Right lobe of liver (tissue), 6 donors: Measurements from ENCODE around the gene BACH2. TPM values are rescaled to one million over a fixed set of nuclear protein-coding genes. Genes with fewer than 3 reads are reported as not detected.

Experiments used
- ATAC-seq, 4 donors: fragments of 200-7000 bp; cut with Tn5 transposase; one replicate each; pipeline ENCODE4 v1.9.1; 2020; ENCODE audit warnings: mild to moderate bottlenecking in 4 of 4, moderate library complexity in 4 of 4
- DNase-seq, 3 donors: peaks; one replicate each; pipeline ENCODE4 v3.0.0-alpha.2; 2020
- H3K27ac ChIP-seq, 3 donors: fragments of 200-600 bp; one replicate each; pipeline ENCODE4 v1.8.0; 2022
- H3K27me3 ChIP-seq, 2 donors: fragments of 200-600 bp; one replicate each; pipeline ENCODE4 v1.8.0; 2022
- H3K36me3 ChIP-seq, 4 donors: fragments of 200-600 bp; sonication (generic) in 1 of 4; one replicate each; pipeline versions ENCODE4 v1.5.1 to v1.8.0; 2017 to 2022; ENCODE audit warnings: control low read depth in 1 of 4
- H3K4me1 ChIP-seq, 4 donors: fragments of 200-600 bp; sonication (generic) in 1 of 4; one replicate each; pipeline versions ENCODE4 v1.5.1 to v1.8.0; 2017 to 2022; ENCODE audit warnings: control low read depth in 1 of 4
- H3K4me3 ChIP-seq, 3 donors: fragments of 200-600 bp; one replicate each; pipeline ENCODE4 v1.8.0; 2022
- H3K9me3 ChIP-seq, 4 donors: fragments of 200-600 bp; sonication (generic) in 1 of 4; one replicate each; pipeline versions ENCODE4 v1.5.1 to v1.8.0; 2017 to 2022; ENCODE audit warnings: control low read depth in 1 of 4
- CTCF ChIP-seq, 4 donors: fragments of 200-600 bp in 3 of 4; fragments of 450-650 bp in 1 of 4; IDR thresholded peaks; one replicate each; pipeline versions ENCODE4 v1.5.1 to v1.8.0; 2016 to 2022; ENCODE audit warnings: antibody characterized with exemption in 4 of 4, mild to moderate bottlenecking in 2 of 4
- POLR2A ChIP-seq: fragments of 450-650 bp; IDR thresholded peaks from one replicate; pipeline ENCODE4 v1.6.1; 2017; ENCODE audit warnings: antibody characterized with exemption, mild to moderate bottlenecking
- WGBS: methylation state at CpG from one replicate; pipeline ENCODE4 v1.1.6; 2018; ENCODE audit warnings: low coverage, low lambda C conversion rate; ENCODE audit not compliant: insufficient coverage; ENCODE audit errors: missing lambda C conversion rate; 5-methylcytosine and 5-hydroxymethylcytosine counted together
- intact Hi-C, 2 donors: fragments of 100-400 bp; cut with DNase I; formaldehyde crosslinking; loops; one replicate each; pipeline versions ENCODE4 v1.11.2 to v1.14.1; 2022
- total RNA-seq, 6 experiments: library from RNA; depleted of rRNA in 2 of 6; stranded (reverse); fragments of >200 nt in 2 of 6; fragmentation: NEBNext Ultra II Directional in 3 of 6; extraction: Animal tissue kit (Norgen Biotek cat#: 25700) in 3 of 6; gene quantifications; one replicate each; pipeline versions ENCODE4 v1.1.0 to v1.2.4, GENCODE V29; 2016 to 2023
- donor health status: DM: no; HTN: yes; CAD: no.
- donor health status: DM: no; HTN: no; CAD: no.
- donor health status: DM: no; HTN: no; CAD: no.
- donor health status: DM: no; HTN: yes; CAD: no.
- donor health status: DM: no; HTN: yes; CAD: no.

Gene BACH2
- total RNA-seq, 6 experiments from 2014 or later: 2.6 to 12.6 (median 3.1) TPM

GRCh38 chr6:90111387-90111786 is 185.3 kb downstream of the BACH2 start:
- ATAC-seq: no peak
- H3K27me3 ChIP-seq: no peaks in the 10 kb centered on the region

GRCh38 chr6:90110971-90111370 is 185.7 kb downstream of the BACH2 start:
- 91% methylated on average over 5 of the region's 5 CpGs for WGBS
- no peaks in the 10 kb centered on the region for H3K27me3 ChIP-seq
- ATAC-seq: no peak

More at GRCh38 chr6:90111387-90111786, 185.3 kb downstream of the BACH2 start:
- Histone ChIP-seq H3K9me3 (no peaks in the 10 kb centered on the region), H3K4me1 (no peaks in the 10 kb centered on the region), H3K27ac (no peak overlapping the region), H3K36me3 (no peaks in the 10 kb centered on the region), H3K4me3 (no peak overlapping the region)
- intact Hi-C loops: no loop called here
- DNase-seq: no peak
- WGBS: 92% methylated on average over 1 of the region's 2 CpGs
- TF ChIP-seq POLR2A: no peak
- TF ChIP-seq CTCF (IDR thresholded peaks at IDR 0.05): no peak

GRCh38 chr6:90109141-90109540 is 187.5 kb downstream of the BACH2 start:
- Histone ChIP-seq H3K27ac (no peak overlapping the region), H3K9me3 (no peaks in the 10 kb centered on the region), H3K27me3 (no peaks in the 10 kb centered on the region), H3K4me3 (no peak overlapping the region), H3K36me3 (no peaks in the 10 kb centered on the region), H3K4me1 (no peaks in the 10 kb centered on the region)
- intact Hi-C loops: no loop called here
- 68% methylated on average over 4 of the region's 4 CpGs for WGBS
- no peak for DNase-seq
- ATAC-seq: no peak
- TF ChIP-seq CTCF (IDR thresholded peaks at IDR 0.05) (no peak), POLR2A (no peak)

More at GRCh38 chr6:90110971-90111370, 185.7 kb downstream of the BACH2 start:
- Histone ChIP-seq H3K4me1 (no peaks in the 10 kb centered on the region), H3K27ac (no peak overlapping the region), H3K4me3 (no peak overlapping the region), H3K36me3 (no peaks in the 10 kb centered on the region), H3K9me3 (no peaks in the 10 kb centered on the region)
- no peak for DNase-seq
- intact Hi-C loops: no loop called here
- TF ChIP-seq POLR2A (no peak), CTCF (IDR thresholded peaks at IDR 0.05) (no peak)

- no peaks in the 10 kb centered on the region for H3K9me3 ChIP-seq
- H3K27ac ChIP-seq: no peak overlapping the region
- no peak overlapping the region for H3K4me3 ChIP-seq
- ATAC-seq (no peak), DNase-seq (no peak)
- H3K36me3 ChIP-seq: no peaks in the 10 kb centered on the region
- TF ChIP-seq POLR2A (no peak), CTCF (IDR thresholded peaks at IDR 0.05) (no peak)
- H3K4me1 ChIP-seq: no peaks in the 10 kb centered on the region
- no peaks in the 10 kb centered on the region for H3K27me3 ChIP-seq
- intact Hi-C loops: no loop called here
- 48% methylated on average over 3 of the region's 3 CpGs for WGBS
Measured at GRCh38 chr6:90107771-90108282, 188.8 kb downstream of the BACH2 start.

GRCh38 chr6:90107371-90107770 is 189.3 kb downstream of the BACH2 start:
- ATAC-seq: no peak
- 93% methylated on average over 1 of the region's 1 CpG for WGBS
- H3K4me1 ChIP-seq: no peaks in the 10 kb centered on the region
- no peak overlapping the region for H3K27ac ChIP-seq
- no peak for DNase-seq
- H3K9me3 ChIP-seq: no peaks in the 10 kb centered on the region
- no peaks in the 10 kb centered on the region for H3K36me3 ChIP-seq
- intact Hi-C loops: no loop called here
- TF ChIP-seq CTCF (IDR thresholded peaks at IDR 0.05): no peak
- no peak for TF ChIP-seq POLR2A
- H3K27me3 ChIP-seq: no peaks in the 10 kb centered on the region
- no peak overlapping the region for H3K4me3 ChIP-seq
